Smooth muscle cell (in vitro differentiated cells): ENCODE measurements around the gene TGM2. TPM values are rescaled to one million over a fixed set of nuclear protein-coding genes. Genes with fewer than 3 reads are reported as not detected.

Experiments
- DNase-seq: peaks from one replicate; lab custom pipeline; 2025; ENCODE audit not compliant: unreplicated experiment; lab: John Stamatoyannopoulos, UW
- H2AFZ ChIP-seq: fragments of 200-600 bp; sonication (generic); 2 replicates; pipeline ENCODE4 v1.6.0; 2016; ENCODE audit warnings: antibody characterized with exemption, low read depth, mild to moderate bottlenecking
- H3F3A ChIP-seq: fragments of 200-600 bp; sonication (generic); 2 replicates; pipeline ENCODE4 v1.6.0; 2017; ENCODE audit warnings: antibody characterized with exemption, low read depth
- H3K27ac ChIP-seq: fragments of 200-600 bp; sonication (generic); 2 replicates; pipeline ENCODE4 v1.5.1; 2016; ENCODE audit warnings: low read depth, mild to moderate bottlenecking
- H3K27me3 ChIP-seq: fragments of 200-600 bp; sonication (generic); 2 replicates; pipeline ENCODE4 v1.6.1; 2016; ENCODE audit warnings: low read depth, mild to moderate bottlenecking
- H3K36me3 ChIP-seq: fragments of 200-600 bp; sonication (generic); 2 replicates; pipeline ENCODE4 v1.5.1; 2016; ENCODE audit warnings: low read depth
- H3K4me1 ChIP-seq: fragments of 200-600 bp; sonication (generic); 2 replicates; pipeline ENCODE4 v1.5.1; 2016; ENCODE audit warnings: low read depth
- H3K4me2 ChIP-seq: fragments of 200-600 bp; sonication (generic); 2 replicates; pipeline ENCODE4 v1.6.0; 2016; ENCODE audit warnings: mild to moderate bottlenecking
- H3K4me3 ChIP-seq: fragments of 200-600 bp; sonication (generic); 2 replicates; pipeline ENCODE4 v1.5.1; 2016; ENCODE audit warnings: mild to moderate bottlenecking
- H3K79me2 ChIP-seq: fragments of 200-600 bp; sonication (generic); 2 replicates; pipeline ENCODE4 v1.6.0; 2016; ENCODE audit warnings: low read depth, mild to moderate bottlenecking
- H3K9ac ChIP-seq: fragments of 200-600 bp; sonication (generic); 2 replicates; pipeline ENCODE4 v1.6.0; 2016; ENCODE audit warnings: low read depth
- H3K9me3 ChIP-seq: fragments of 200-600 bp; sonication (generic); replicated peaks from 2 replicates; pipeline ENCODE4 v1.5.1; 2016; ENCODE audit warnings: low read depth
- H4K20me1 ChIP-seq: fragments of 200-600 bp; sonication (generic); 2 replicates; pipeline ENCODE4 v1.6.0; 2016; ENCODE audit warnings: low read depth
- CTCF ChIP-seq: fragments of 200-600 bp; sonication (generic); IDR thresholded peaks from 2 replicates; pipeline ENCODE4 v1.5.1; 2017; ENCODE audit warnings: borderline replicate concordance, mild to moderate bottlenecking, antibody characterized with exemption; ENCODE audit not compliant: insufficient read depth, poor library complexity, severe bottlenecking
- WGBS: methylation state at CpG from one replicate; pipeline ENCODE4 v1.1.7; 2016; ENCODE audit warnings: low lambda C conversion rate; 5-methylcytosine and 5-hydroxymethylcytosine counted together
- polyA plus RNA-seq: library from polyadenylated mRNA; unstranded; fragments of >200 nt; fragmentation: Nextera tagmentation; extraction: Ambion mirVana; gene quantifications from 2 replicates; pipeline ENCODE4 v1.2.1, GENCODE V29; 2016
- total RNA-seq: library from RNA; depleted of rRNA; stranded (reverse); fragments of >200 nt; gene quantifications from 2 replicates; pipeline ENCODE4 v1.2.3, GENCODE V29; 2014

Gene TGM2
- total and polyA plus RNA-seq, 2 experiments from 2014 or later = 41.7 to 72.0 TPM

- Histone ChIP-seq H3K27ac (no peak overlapping the region), H4K20me1 (no peaks in the 10 kb centered on the region), H3K27me3 (no peaks in the 10 kb centered on the region), H3K79me2 (no peaks in the 10 kb centered on the region), H3K36me3 (no peaks in the 10 kb centered on the region), H3K4me1 (no peaks in the 10 kb centered on the region), H3K9me3 (no peaks in the 10 kb centered on the region), H3K4me2 (no peak overlapping the region), H3F3A (peaks cover 9% of the 10 kb centered on the region), H3K4me3 (no peak overlapping the region), H2AFZ (no peak overlapping the region), H3K9ac (no peak overlapping the region)
- 88% methylated on average over 26 of the region's 26 CpGs for WGBS
- DNase-seq = no peak
- no peak for TF ChIP-seq CTCF
These were observed 32.7 kb downstream of the TGM2 start for GRCh38 chr20:38132156-38132909.

- Histone ChIP-seq H3K36me3 (no peaks in the 10 kb centered on the region), H4K20me1 (no peaks in the 10 kb centered on the region), H3F3A (peaks cover 15% of the 10 kb centered on the region), H3K27me3 (no peaks in the 10 kb centered on the region), H3K4me1 (no peaks in the 10 kb centered on the region), H3K9me3 (no peaks in the 10 kb centered on the region), H3K9ac (no peak overlapping the region), H2AFZ (no peak overlapping the region), H3K27ac (no peak overlapping the region), H3K4me3 (no peak overlapping the region), H3K79me2 (no peaks in the 10 kb centered on the region), H3K4me2 (no peak overlapping the region)
- 51% methylated on average over 3 of the region's 3 CpGs for WGBS
- TF ChIP-seq CTCF = no peak
- DNase-seq = no peak
These were observed 33.4 kb downstream of the TGM2 start for GRCh38 chr20:38131588-38132121.

- Histone ChIP-seq H3K9ac (no peak overlapping the region), H2AFZ (no peak overlapping the region), H3K27ac (no peak overlapping the region), H3K4me1 (no peaks in the 10 kb centered on the region), H3K4me3 (no peak overlapping the region), H3K27me3 (no peaks in the 10 kb centered on the region), H3K4me2 (no peak overlapping the region), H3F3A (peaks cover 16% of the 10 kb centered on the region), H3K36me3 (no peaks in the 10 kb centered on the region), H3K79me2 (no peaks in the 10 kb centered on the region), H3K9me3 (no peaks in the 10 kb centered on the region), H4K20me1 (no peaks in the 10 kb centered on the region)
- no peak for DNase-seq
- no peak for TF ChIP-seq CTCF
- WGBS = 89% methylated on average over 19 of the region's 19 CpGs
These were observed 34.1 kb downstream of the TGM2 start for GRCh38 chr20:38130687-38131587.
